ENCODE data around the gene FARP1. TPM values are rescaled to one million over a fixed set of nuclear protein-coding genes. Genes with fewer than 3 reads are reported as not detected.

The FARP1 gene
- total and polyA plus RNA-seq, 2 donors, result 5.8 to 7.5 TPM

DNA sequence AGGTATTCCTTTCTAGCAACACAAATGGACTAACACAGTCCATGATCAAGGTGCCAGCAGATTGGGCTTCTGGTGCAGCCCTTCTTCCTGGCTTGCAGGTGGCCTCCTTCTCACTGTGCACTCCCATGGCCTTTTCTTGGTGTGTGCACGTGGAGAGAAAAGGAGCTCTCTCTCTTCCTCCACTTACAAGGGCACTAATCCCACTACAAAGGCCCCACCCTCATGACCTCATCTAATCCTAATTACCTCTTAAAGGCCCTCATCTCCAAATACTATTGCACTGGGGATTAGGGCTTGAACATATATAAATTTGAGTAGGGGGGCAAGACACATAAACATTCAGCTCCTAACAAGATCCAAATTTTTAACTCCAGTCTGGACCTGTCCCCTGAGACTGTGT is 19.7 kb upstream of the FARP1 start:
- Histone ChIP-seq H3K27ac (ENCODE audit: low read depth in 1 of 2, low read length in 1 of 2) (no peak overlapping the region), H3K27me3 (ENCODE audit: control insufficient read depth in 2 of 2, insufficient read depth in 1 of 2, low read length in 1 of 2) (no peaks in the 10 kb centered on the region), H3K4me3 (ENCODE audit: low read length in 2 of 2) (no peak overlapping the region), H3K4me1 (ENCODE audit: control insufficient read depth in 2 of 2, insufficient read depth in 2 of 2, low read length in 2 of 2) (no peaks in the 10 kb centered on the region), H3K9me3 (ENCODE audit: control insufficient read depth in 2 of 2, insufficient read depth in 1 of 2, low read length in 1 of 2) (peaks cover 1 to 7% of the 10 kb centered on the region in 2 donors), H3K36me3 (ENCODE audit: control insufficient read depth in 2 of 2, insufficient read depth in 2 of 2, low read length in 1 of 2) (no peaks in the 10 kb centered on the region)
- no peak for DNase-seq (ENCODE audit: low read depth in 6 of 9, low spot score in 9 of 9)
- WGBS, result 88% methylated on average over 1 of the region's 1 CpG

DNA sequence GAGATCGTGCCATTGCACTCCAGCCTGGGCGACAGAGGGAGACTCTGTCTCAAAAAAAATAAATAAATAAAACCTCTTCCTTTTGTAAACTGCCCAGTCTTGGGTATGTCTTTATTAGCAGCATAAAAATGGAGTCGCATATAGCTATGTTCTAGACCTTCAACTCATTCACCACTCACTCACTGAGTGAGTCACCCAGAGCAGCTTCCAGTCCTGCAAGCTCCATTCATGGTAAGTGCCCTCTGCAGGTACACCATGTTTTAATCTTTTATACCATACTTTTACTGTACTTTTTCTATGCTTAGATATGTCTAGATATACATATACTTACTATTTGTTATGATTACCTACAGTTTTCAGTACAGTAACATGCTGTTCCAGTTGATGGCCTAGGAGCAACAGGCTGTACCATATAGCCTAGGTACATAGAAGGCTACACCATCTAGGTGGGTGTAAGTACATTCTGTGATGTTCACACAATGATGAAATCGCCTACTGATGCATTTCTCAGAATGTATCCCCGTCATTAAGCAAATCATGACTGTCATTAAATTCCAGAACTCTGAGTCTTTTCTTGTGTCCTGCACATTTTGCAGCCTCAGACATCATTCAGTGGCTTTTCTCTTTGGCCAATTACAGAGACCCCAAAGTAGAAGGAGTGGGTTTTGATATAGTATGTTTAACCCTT is 13.7 kb upstream of the FARP1 start:
- no peak overlapping the region for H3K27ac ChIP-seq (ENCODE audit: low read depth in 1 of 2, low read length in 1 of 2)
- no peaks in the 10 kb centered on the region for H3K9me3 ChIP-seq (ENCODE audit: control insufficient read depth in 2 of 2, insufficient read depth in 1 of 2, low read length in 1 of 2)
- H3K4me1 ChIP-seq (ENCODE audit: control insufficient read depth in 2 of 2, insufficient read depth in 2 of 2, low read length in 2 of 2), result no peaks in the 10 kb centered on the region
- no peak overlapping the region for H3K4me3 ChIP-seq (ENCODE audit: low read length in 2 of 2)
- 96% methylated on average over 5 of the region's 5 CpGs for WGBS
- DNase-seq (ENCODE audit: low read depth in 6 of 9, low spot score in 9 of 9), result no peak
- no peaks in the 10 kb centered on the region for H3K36me3 ChIP-seq (ENCODE audit: control insufficient read depth in 2 of 2, insufficient read depth in 2 of 2, low read length in 1 of 2)
- H3K27me3 ChIP-seq (ENCODE audit: control insufficient read depth in 2 of 2, insufficient read depth in 1 of 2, low read length in 1 of 2), result peaks cover 0 to 4% of the 10 kb centered on the region in 2 donors

DNA sequence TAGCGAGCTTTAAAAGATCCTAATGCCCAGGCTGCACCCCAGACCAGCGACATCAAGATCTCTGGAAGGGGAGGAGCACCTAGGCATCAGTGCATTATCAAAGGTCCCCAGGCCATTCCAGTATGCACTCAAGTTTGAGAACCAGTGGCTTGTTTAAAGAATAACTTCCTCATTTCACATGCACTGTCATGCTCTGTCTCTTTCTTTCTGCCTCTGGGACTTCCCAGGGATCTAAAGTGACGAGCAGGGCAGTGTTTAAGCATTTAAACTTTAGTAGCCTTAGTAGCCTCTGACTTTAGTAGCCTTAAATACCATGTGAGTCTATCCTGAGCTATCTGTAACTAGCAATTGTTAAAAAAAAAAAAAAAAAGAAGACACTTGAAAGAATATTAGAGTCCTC is 8.9 kb upstream of the FARP1 start:
- no peaks in the 10 kb centered on the region for H3K9me3 ChIP-seq (ENCODE audit: control insufficient read depth in 2 of 2, insufficient read depth in 1 of 2, low read length in 1 of 2)
- no peaks in the 10 kb centered on the region for H3K36me3 ChIP-seq (ENCODE audit: control insufficient read depth in 2 of 2, insufficient read depth in 2 of 2, low read length in 1 of 2)
- DNase-seq (ENCODE audit: low read depth in 6 of 9, low spot score in 9 of 9), result no peak
- H3K27ac ChIP-seq (ENCODE audit: low read depth in 1 of 2, low read length in 1 of 2), result no peak overlapping the region
- no peaks in the 10 kb centered on the region for H3K4me1 ChIP-seq (ENCODE audit: control insufficient read depth in 2 of 2, insufficient read depth in 2 of 2, low read length in 2 of 2)
- peaks cover 3 to 18% of the 10 kb centered on the region in 2 donors for H3K27me3 ChIP-seq (ENCODE audit: control insufficient read depth in 2 of 2, insufficient read depth in 1 of 2, low read length in 1 of 2)
- WGBS, result 35% methylated on average over 3 of the region's 3 CpGs
- no peak overlapping the region for H3K4me3 ChIP-seq (ENCODE audit: low read length in 2 of 2)

DNA sequence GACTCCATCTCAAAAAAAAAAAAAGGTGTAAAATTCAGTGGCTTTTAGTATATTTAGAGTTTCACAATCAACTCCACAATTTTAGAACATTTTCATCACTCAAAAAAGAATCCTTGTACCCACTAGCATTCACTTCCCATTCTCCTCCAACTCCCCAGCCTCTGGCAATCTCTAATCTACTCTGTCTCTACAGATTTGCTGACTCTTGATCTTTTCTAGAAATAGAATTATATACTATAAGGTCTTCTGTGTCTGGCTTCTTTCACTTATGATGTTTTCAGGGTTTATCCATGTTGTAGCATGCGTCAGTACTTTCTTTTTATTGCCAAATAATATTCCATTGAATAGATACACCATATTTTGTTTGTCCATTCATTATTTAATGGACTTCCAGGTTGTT is 8.0 kb upstream of the FARP1 start:
- WGBS, result 99% methylated on average over 1 of the region's 1 CpG
- no peaks in the 10 kb centered on the region for H3K4me1 ChIP-seq (ENCODE audit: control insufficient read depth in 2 of 2, insufficient read depth in 2 of 2, low read length in 2 of 2)
- DNase-seq (ENCODE audit: low read depth in 6 of 9, low spot score in 9 of 9), result no peak
- H3K27ac ChIP-seq (ENCODE audit: low read depth in 1 of 2, low read length in 1 of 2), result no peak overlapping the region
- peaks cover 3 to 23% of the 10 kb centered on the region in 2 donors for H3K27me3 ChIP-seq (ENCODE audit: control insufficient read depth in 2 of 2, insufficient read depth in 1 of 2, low read length in 1 of 2)
- H3K9me3 ChIP-seq (ENCODE audit: control insufficient read depth in 2 of 2, insufficient read depth in 1 of 2, low read length in 1 of 2), result no peaks in the 10 kb centered on the region
- H3K4me3 ChIP-seq (ENCODE audit: low read length in 2 of 2), result no peak overlapping the region
- H3K36me3 ChIP-seq (ENCODE audit: control insufficient read depth in 2 of 2, insufficient read depth in 2 of 2, low read length in 1 of 2), result no peaks in the 10 kb centered on the region

DNA sequence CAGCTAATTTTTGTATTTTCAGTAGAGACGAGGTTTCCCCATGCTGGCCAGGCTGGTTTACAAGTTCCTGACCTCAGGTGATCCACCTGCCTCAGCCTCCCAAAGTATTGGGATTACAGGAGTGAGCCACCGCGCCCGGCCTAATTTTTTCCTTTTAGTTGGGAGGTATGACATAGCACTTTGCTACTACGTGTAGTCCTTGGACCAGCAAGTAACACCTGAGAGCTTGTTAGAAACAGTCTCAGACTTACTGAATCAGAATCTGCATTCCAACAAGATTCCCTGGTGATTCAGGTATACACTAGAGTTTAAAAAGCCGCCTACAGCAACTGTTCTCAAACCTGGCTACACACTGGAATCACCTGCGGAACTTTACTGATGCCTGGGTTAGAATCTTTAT is 1.8 kb upstream of the FARP1 start:
- Histone ChIP-seq H3K27me3 (ENCODE audit: control insufficient read depth in 2 of 2, insufficient read depth in 1 of 2, low read length in 1 of 2) (peaks cover 43 to 73% of the 10 kb centered on the region in 2 donors), H3K4me1 (ENCODE audit: control insufficient read depth in 2 of 2, insufficient read depth in 2 of 2, low read length in 2 of 2) (peaks cover 2 to 10% of the 10 kb centered on the region in 2 donors), H3K4me3 (ENCODE audit: low read length in 2 of 2) (no peak overlapping the region), H3K9me3 (ENCODE audit: control insufficient read depth in 2 of 2, insufficient read depth in 1 of 2, low read length in 1 of 2) (peaks cover 0 to 3% of the 10 kb centered on the region in 2 donors), H3K36me3 (ENCODE audit: control insufficient read depth in 2 of 2, insufficient read depth in 2 of 2, low read length in 1 of 2) (no peaks in the 10 kb centered on the region), H3K27ac (ENCODE audit: low read depth in 1 of 2, low read length in 1 of 2) (no peak overlapping the region)
- 92% methylated on average over 7 of the region's 7 CpGs for WGBS
- no peak for DNase-seq (ENCODE audit: low read depth in 6 of 9, low spot score in 9 of 9)

DNA sequence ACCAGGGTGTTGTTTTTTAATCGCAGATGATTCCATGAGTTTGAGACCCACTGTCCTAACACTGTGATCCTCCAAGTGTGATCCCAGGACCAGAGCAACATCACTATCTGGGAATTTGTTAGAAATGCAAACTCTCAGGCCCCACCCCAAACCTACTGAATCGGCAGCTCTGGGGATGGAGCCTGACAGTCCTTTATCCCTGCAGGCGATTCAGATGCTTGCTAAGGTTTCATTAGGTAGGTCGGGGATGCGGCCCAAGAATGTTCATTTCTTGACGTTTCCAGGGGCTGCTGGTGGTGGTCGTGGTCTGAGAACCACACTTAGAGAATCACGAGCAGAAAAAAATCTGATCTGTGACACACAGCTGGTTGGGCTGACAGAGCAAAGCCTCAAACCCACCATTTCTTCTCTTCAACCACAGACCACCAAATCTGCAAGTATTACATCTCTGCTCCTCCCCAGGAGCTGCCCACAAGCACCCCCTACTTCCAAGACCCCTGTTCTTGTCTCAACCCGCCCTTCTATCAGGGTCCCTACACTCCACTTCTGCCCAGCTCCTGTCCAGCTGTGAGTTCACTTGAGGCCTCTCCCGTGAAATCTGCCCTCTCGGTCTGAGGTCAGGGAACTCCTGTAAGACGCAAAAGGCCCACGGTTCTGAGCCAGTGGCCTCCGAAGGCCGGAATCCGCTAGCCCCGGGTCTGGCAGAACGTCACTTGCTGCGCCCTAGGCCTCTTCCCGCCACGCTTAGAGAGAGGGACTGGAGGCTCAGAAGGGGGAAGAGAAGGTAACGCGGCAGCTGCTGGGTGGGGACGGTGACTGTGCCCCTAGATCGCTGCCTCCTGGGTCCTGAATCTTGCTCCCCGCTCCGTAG is 1.1 kb upstream of the FARP1 start:
- Histone ChIP-seq H3K27ac (ENCODE audit: low read depth in 1 of 2, low read length in 1 of 2) (no peak overlapping the region), H3K4me1 (ENCODE audit: control insufficient read depth in 2 of 2, insufficient read depth in 2 of 2, low read length in 2 of 2) (peaks cover 2 to 10% of the 10 kb centered on the region in 2 donors), H3K36me3 (ENCODE audit: control insufficient read depth in 2 of 2, insufficient read depth in 2 of 2, low read length in 1 of 2) (no peaks in the 10 kb centered on the region), H3K4me3 (ENCODE audit: low read length in 2 of 2) (peak overlapping the region; percentile 37 to 51), H3K9me3 (ENCODE audit: control insufficient read depth in 2 of 2, insufficient read depth in 1 of 2, low read length in 1 of 2) (peaks cover 0 to 3% of the 10 kb centered on the region in 2 donors), H3K27me3 (ENCODE audit: control insufficient read depth in 2 of 2, insufficient read depth in 1 of 2, low read length in 1 of 2) (peaks cover 45 to 80% of the 10 kb centered on the region in 2 donors)
- DNase-seq (ENCODE audit: low read depth in 6 of 9, low spot score in 9 of 9), result peak in 2 of 9 donors; percentile 6 to 40
- WGBS, result 22% methylated on average over 27 of the region's 27 CpGs

DNA sequence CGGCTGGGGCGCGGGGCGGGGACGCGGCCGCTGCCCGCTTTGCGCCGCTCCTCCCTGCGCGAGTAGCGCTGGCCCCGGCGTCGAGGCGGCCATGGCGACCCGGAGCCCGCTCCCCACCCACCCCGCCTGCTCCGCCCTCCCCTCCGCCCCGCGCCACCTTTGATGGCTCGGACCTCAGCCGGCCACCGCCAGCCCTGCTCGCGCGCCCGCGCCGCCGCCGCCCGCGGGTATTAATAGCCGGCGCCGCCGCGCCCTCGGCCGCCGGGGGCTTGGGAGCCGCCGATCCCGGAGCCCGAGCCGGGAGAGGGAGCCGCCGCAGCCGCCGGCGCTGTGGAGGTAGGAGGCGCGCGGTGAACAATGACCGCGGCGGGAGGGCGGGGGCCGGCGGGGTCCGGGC is 261 bp downstream of the FARP1 start:
- H3K27me3 ChIP-seq (ENCODE audit: control insufficient read depth in 2 of 2, insufficient read depth in 1 of 2, low read length in 1 of 2), result peaks cover 48 to 81% of the 10 kb centered on the region in 2 donors
- H3K4me3 ChIP-seq (ENCODE audit: low read length in 2 of 2), result peak overlapping the region in 1 of 2 donors; percentile 51
- peaks cover 0 to 3% of the 10 kb centered on the region in 2 donors for H3K9me3 ChIP-seq (ENCODE audit: control insufficient read depth in 2 of 2, insufficient read depth in 1 of 2, low read length in 1 of 2)
- peaks cover 2 to 10% of the 10 kb centered on the region in 2 donors for H3K4me1 ChIP-seq (ENCODE audit: control insufficient read depth in 2 of 2, insufficient read depth in 2 of 2, low read length in 2 of 2)
- DNase-seq (ENCODE audit: low read depth in 6 of 9, low spot score in 9 of 9), result no peak
- peak overlapping the region in 1 of 2 donors; percentile 5 for H3K27ac ChIP-seq (ENCODE audit: low read depth in 1 of 2, low read length in 1 of 2)
- no peaks in the 10 kb centered on the region for H3K36me3 ChIP-seq (ENCODE audit: control insufficient read depth in 2 of 2, insufficient read depth in 2 of 2, low read length in 1 of 2)
- 1% methylated on average over 66 of the region's 66 CpGs for WGBS

DNA sequence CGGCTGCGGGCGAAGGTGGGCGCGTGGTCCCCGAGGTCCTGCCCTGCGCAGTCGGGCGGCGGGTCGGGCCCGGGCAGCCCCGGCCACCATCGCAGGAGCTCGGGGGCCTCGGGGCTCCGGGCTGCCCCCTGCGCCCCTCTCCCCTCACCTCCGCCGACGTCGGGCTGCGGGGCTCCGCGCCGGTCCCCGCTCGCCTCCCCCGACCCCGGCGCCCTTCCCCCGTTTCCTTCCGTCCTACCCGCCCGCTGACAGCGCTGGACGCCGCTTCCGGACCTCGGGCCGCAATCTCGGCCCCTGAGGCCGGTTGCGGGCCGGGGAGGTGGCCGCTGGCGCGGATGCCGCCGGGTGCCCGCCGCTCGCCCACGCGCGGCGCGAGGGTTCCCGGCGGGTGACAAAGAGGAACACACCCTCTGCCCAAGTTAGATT is 720 bp downstream of the FARP1 start:
- Histone ChIP-seq H3K27me3 (ENCODE audit: control insufficient read depth in 2 of 2, insufficient read depth in 1 of 2, low read length in 1 of 2) (peaks cover 45 to 77% of the 10 kb centered on the region in 2 donors), H3K4me3 (ENCODE audit: low read length in 2 of 2) (peak overlapping the region in 1 of 2 donors; percentile 51), H3K27ac (ENCODE audit: low read depth in 1 of 2, low read length in 1 of 2) (no peak overlapping the region), H3K4me1 (ENCODE audit: control insufficient read depth in 2 of 2, insufficient read depth in 2 of 2, low read length in 2 of 2) (peaks cover 2 to 10% of the 10 kb centered on the region in 2 donors), H3K9me3 (ENCODE audit: control insufficient read depth in 2 of 2, insufficient read depth in 1 of 2, low read length in 1 of 2) (peaks cover 0 to 3% of the 10 kb centered on the region in 2 donors), H3K36me3 (ENCODE audit: control insufficient read depth in 2 of 2, insufficient read depth in 2 of 2, low read length in 1 of 2) (no peaks in the 10 kb centered on the region)
- WGBS, result under 1% methylated on average over 60 of the region's 60 CpGs
- no peak for DNase-seq (ENCODE audit: low read depth in 6 of 9, low spot score in 9 of 9)

All from thymus (tissue), 11 donors.